GM10248 (cell line): ENCODE results near the gene UNC5B.

ENCODE experiments used
- CTCF ChIA-PET: fragments of 300-600 bp; sonication (Branson Sonifier 250); formaldehyde crosslinking; extraction: SDS; loops from one replicate; lab custom pipeline; 2021; ENCODE audit warnings: antibody characterized with exemption; lab: Yijun Ruan, JAX
- POLR2A ChIA-PET: fragments of 350-650 bp; sonication (Branson Sonifier 250); formaldehyde crosslinking; extraction: SDS; loops from one replicate; lab custom pipeline; 2020; ENCODE audit warnings: antibody characterized with exemption; lab: Yijun Ruan, JAX
- DNase-seq: peaks from one replicate; pipeline ENCODE4 v3.0.0; 2012; ENCODE audit errors: extremely low spot score
- CTCF ChIP-seq: IDR thresholded peaks from 2 replicates; pipeline ENCODE4 v1.5.1; 2012; ENCODE audit warnings: mild to moderate bottlenecking, low read depth; ENCODE audit errors: extremely low read depth, missing control alignments, control extremely low read depth

The UNC5B gene

DNA sequence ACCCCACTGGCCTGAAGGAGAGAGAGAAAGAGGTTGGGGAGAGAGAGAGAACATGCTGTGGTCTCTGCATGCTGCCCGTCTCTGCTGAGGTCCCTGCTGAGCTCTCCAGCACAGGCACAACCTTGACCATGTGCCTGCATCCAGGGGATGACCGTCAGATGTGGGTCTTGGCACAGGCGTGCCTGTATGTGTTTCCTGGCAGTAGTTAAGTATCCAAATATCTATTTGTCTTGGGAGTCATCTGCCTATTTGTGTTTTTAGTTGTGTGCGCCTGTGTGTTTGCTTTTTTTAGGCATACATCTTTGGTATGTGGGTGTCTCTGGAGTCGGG lies 1.9 kb upstream of the UNC5B start:
- ChIA-PET POLR2A (no interaction called here), CTCF (interaction anchor here (0.7 to 1.2 kb wide), 2 partner anchors 31 to 285 kb away, joined by 3 read pairs; no protein-coding TSS in a partner anchor)
- no peak for DNase-seq
- no peak for TF ChIP-seq CTCF

DNA sequence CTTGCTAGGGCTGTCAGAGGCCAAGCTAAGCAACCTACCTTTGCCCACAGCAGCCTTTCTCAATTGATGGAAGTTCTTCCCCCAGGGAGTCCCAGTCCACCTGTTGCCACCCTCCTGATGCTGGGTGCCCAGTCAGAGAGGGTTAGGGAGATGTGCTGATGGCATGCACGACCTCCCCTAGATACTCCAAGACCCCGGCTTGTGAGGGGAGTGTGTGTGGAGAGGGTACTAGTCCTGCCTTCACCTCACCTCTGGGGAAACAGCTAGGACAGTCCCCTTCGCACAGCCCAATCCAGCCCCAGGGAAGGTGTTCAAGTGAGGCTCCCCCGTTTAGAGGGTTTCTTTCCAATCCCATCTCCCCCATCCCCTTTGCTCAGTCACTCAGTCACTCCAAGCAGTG lies 1.3 kb upstream of the UNC5B start:
- TF ChIP-seq CTCF, result no peak
- DNase-seq, result no peak
- ChIA-PET POLR2A (no interaction called here), CTCF (interaction anchor here (0.7 to 1.2 kb wide), 2 partner anchors 32 to 286 kb away, joined by 3 read pairs; no protein-coding TSS in a partner anchor)

DNA sequence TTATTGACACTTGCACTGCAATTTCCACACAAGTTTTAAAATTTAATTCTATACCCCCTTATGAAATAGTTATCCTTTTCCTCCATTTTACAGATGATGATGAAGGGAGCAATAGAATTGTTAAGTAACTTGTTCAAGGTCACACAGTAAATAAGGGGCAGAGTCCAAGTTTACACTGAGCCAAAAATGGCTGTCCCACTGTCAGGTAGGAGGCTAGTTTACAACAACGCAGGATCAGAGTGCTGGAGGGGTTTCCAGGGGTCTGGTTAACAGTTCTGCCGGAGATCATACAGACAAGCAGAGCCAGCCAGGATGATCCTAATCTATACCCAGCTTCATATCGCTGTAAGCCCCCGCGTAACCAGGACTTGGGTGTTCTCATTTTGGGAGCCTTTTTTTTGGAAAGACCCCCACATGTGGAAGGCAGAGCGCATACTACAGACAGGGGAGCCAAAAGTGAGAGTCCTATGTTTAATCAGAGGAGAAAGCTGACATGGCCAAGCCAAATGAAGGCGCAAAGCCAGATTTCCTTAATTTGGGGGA lies 524 bp upstream of the UNC5B start:
- POLR2A ChIA-PET, result no interaction called here
- CTCF ChIA-PET, result no interaction called here
- no peak for TF ChIP-seq CTCF
- DNase-seq, result peak; percentile 9

GRCh38 chr10:71213127-71213621 lies 804 bp downstream of the UNC5B start:
- no peak for DNase-seq
- ChIA-PET CTCF (no interaction called here), POLR2A (no interaction called here)
- no peak for TF ChIP-seq CTCF

GRCh38 chr10:71213761-71214440 lies 1.5 kb downstream of the UNC5B start:
- DNase-seq, result no peak
- ChIA-PET CTCF (no interaction called here), POLR2A (no interaction called here)
- no peak for TF ChIP-seq CTCF

GRCh38 chr10:71214641-71215559 lies 2.5 kb downstream of the UNC5B start:
- POLR2A ChIA-PET, result interaction anchor here (0.6 kb wide), 1 partner anchor 12 kb away, joined by 3 read pairs; no protein-coding TSS in a partner anchor
- TF ChIP-seq CTCF, result no peak
- no peak for DNase-seq
- CTCF ChIA-PET, result interaction anchor here (0.9 to 2.6 kb wide), 3 partner anchors 8 to 290 kb away, joined by 3 to 10 read pairs (median 7); no protein-coding TSS in a partner anchor
